ENCODE data around the gene OSGIN1. TPM values are rescaled to one million over a fixed set of nuclear protein-coding genes. Genes with fewer than 3 reads are reported as not detected.
"Not testable (repeated sequence)": the region's sequence is repeated elsewhere in the genome, so short reads cannot be mapped to it uniquely, and the experiment has no call there.

OSGIN1 gene
- total RNA-seq, 1 donor from 2014 or later: 2.4 TPM

- H3K4me1 Mint-ChIP-seq: peaks cover 9% of the 10 kb centered on the region
- DNase-seq (ENCODE audit: low read depth, low spot score): no peak
Observed at GRCh38 chr16:83946781-83947566, 6.1 kb upstream of the OSGIN1 start.

GRCh38 chr16:83947642-83948234 is 5.3 kb upstream of the OSGIN1 start:
- Mint-ChIP-seq H3K4me1 (peaks cover 9% of the 10 kb centered on the region), H3K27ac (ENCODE audit: unreplicated experiment) (no peak overlapping the region), H3K4me3 (no peak overlapping the region), H3K9me3 (no peaks in the 10 kb centered on the region), H3K27me3 (ENCODE audit: low read depth) (no peaks in the 10 kb centered on the region), H3K36me3 (ENCODE audit: low read depth) (no peaks in the 10 kb centered on the region)
- TF ChIP-seq, protein P1, sequence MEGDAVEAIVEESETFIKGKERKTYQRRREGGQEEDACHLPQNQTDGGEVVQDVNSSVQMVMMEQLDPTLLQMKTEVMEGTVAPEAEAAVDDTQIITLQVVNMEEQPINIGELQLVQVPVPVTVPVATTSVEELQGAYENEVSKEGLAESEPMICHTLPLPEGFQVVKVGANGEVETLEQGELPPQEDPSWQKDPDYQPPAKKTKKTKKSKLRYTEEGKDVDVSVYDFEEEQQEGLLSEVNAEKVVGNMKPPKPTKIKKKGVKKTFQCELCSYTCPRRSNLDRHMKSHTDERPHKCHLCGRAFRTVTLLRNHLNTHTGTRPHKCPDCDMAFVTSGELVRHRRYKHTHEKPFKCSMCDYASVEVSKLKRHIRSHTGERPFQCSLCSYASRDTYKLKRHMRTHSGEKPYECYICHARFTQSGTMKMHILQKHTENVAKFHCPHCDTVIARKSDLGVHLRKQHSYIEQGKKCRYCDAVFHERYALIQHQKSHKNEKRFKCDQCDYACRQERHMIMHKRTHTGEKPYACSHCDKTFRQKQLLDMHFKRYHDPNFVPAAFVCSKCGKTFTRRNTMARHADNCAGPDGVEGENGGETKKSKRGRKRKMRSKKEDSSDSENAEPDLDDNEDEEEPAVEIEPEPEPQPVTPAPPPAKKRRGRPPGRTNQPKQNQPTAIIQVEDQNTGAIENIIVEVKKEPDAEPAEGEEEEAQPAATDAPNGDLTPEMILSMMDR (conservative IDR thresholded peaks at IDR 0.05): no peak
- DNase-seq (ENCODE audit: low read depth, low spot score): no peak

More at GRCh38 chr16:83946781-83947566, 6.1 kb upstream of the OSGIN1 start:
- no peak overlapping the region for H3K4me3 Mint-ChIP-seq
- H3K36me3 Mint-ChIP-seq (ENCODE audit: low read depth): no peaks in the 10 kb centered on the region
- no peaks in the 10 kb centered on the region for H3K9me3 Mint-ChIP-seq
- H3K27me3 Mint-ChIP-seq (ENCODE audit: low read depth): no peaks in the 10 kb centered on the region
- peak overlapping the region; percentile 93 for H3K27ac Mint-ChIP-seq (ENCODE audit: unreplicated experiment)
- TF ChIP-seq, protein P1 (conservative IDR thresholded peaks at IDR 0.05): no peak

DNA sequence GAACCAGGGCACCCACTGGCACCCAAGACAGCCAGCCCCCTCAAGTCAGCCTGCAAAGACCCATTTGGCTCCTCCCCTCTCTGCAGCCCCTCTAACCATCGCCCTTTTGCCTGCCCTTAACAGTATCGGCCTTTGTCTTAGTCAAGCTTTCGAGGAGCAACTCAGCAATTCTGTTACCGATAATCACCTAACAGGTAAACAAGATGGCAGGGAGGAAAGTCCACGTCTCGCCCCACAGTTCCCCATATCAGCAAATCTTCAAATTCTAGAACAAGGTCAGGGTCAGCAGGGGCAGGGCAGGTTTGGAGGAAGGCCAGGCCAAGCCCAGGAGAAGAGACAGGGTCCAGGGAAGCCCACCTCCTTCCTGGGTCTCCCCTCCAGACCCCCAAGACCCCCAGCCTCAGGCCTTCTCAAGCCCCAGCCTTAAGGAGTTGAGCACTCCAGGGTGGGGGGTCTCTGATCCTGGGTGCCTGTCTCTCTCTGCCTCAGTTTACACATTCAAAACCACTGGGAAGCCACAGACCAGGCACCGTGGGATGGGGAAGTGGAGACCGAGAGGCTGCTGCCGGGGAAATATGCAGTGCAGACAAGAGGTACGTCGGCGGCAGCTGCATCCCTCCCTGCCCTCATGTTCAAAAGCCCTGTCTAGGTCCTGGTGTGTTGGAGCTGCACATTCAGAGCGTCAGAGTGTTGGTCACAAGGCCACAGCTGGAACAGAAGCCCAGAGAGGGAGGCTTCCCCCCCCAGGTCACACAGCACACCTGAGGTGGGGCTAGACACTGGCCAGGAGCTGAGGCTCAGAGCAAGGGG is 3.9 kb upstream of the OSGIN1 start:
- no peak for DNase-seq (ENCODE audit: low read depth, low spot score)
- Mint-ChIP-seq H3K36me3 (ENCODE audit: low read depth) (no peaks in the 10 kb centered on the region), H3K27ac (ENCODE audit: unreplicated experiment) (no peak overlapping the region), H3K27me3 (ENCODE audit: low read depth) (peaks cover 3% of the 10 kb centered on the region), H3K4me3 (no peak overlapping the region), H3K9me3 (no peaks in the 10 kb centered on the region), H3K4me1 (peaks cover 12% of the 10 kb centered on the region)
- TF ChIP-seq, protein P1 (conservative IDR thresholded peaks at IDR 0.05): no peak

DNA sequence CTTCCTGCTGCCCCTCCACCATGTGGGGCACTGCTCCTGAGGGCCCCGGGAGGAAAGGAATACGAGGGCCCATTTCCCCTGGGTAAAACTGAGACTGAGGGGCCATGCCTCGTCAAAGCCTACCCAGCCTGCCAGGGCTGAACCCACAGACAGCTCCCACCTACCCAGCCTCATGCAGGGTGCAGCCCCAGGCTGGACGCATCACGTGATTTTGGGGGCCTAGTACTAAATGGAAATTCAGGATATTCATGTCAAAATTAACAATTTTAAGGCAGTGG is 3.4 kb upstream of the OSGIN1 start:
- H3K27me3 Mint-ChIP-seq (ENCODE audit: low read depth): peaks cover 9% of the 10 kb centered on the region
- H3K4me3 Mint-ChIP-seq: no peak overlapping the region
- no peak overlapping the region for H3K27ac Mint-ChIP-seq (ENCODE audit: unreplicated experiment)
- no peak for DNase-seq (ENCODE audit: low read depth, low spot score)
- no peaks in the 10 kb centered on the region for H3K36me3 Mint-ChIP-seq (ENCODE audit: low read depth)
- H3K9me3 Mint-ChIP-seq: no peaks in the 10 kb centered on the region
- H3K4me1 Mint-ChIP-seq: peaks cover 16% of the 10 kb centered on the region
- TF ChIP-seq, protein P1 (conservative IDR thresholded peaks at IDR 0.05): no peak

DNA sequence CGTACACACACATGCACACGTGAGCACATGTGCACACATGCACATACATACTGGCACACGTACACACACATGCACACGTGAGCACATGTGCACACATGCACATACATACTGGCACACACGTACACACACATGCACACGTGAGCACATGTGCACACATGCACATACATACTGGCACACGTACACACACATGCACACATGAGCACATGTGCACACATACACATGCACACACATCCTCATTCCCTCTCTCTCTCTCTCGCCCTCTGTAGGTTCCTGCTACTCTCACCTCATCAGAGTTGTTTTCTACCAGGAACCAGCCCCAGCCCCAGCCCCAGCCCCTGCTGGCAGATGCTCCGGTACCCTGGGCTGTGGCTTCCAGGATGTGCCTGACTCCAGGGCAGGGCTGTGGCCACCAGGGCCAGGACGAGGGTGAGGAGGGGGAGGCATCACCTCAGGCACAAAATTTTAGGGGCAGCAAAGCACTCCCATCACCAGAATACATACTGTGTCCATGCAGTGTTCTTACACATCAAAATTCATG is 2.1 kb upstream of the OSGIN1 start:
- H3K27ac Mint-ChIP-seq (ENCODE audit: unreplicated experiment); DNase-seq (ENCODE audit: low read depth, low spot score); H3K4me3 Mint-ChIP-seq: not testable (repeated sequence)

More for the DNA sequence above, 2.1 kb upstream of the OSGIN1 start:
- H3K4me1 Mint-ChIP-seq: peaks cover 12% of the 10 kb centered on the region
- not testable (repeated sequence) for H3K9me3 Mint-ChIP-seq; H3K36me3 Mint-ChIP-seq (ENCODE audit: low read depth); H3K27me3 Mint-ChIP-seq (ENCODE audit: low read depth)
